A549 (cell line): ENCODE data around the gene OR6B1.

Experiments used
- ESRRA ChIP-seq: fragments of 150-350 bp; IDR thresholded peaks from 2 replicates; pipeline ENCODE4 v1.6.1; 2014; ENCODE audit warnings: mild to moderate bottlenecking, low read length, borderline replicate concordance
- KDM1A ChIP-seq: fragments of 200-600 bp; sonication (generic); IDR thresholded peaks from 2 replicates; pipeline ENCODE4 v1.6.1; 2016; ENCODE audit warnings: low read depth, mild to moderate bottlenecking

- TF ChIP-seq ESRRA, result no peak
- no peak for TF ChIP-seq KDM1A
Observed at GRCh38 chr7:144057954-144058353, 57.8 kb downstream of the OR6B1 start.
